GM23338 (cell line): Measurements from ENCODE around the gene F13B. TPM values are rescaled to one million over a fixed set of nuclear protein-coding genes. Genes with fewer than 3 reads are reported as not detected.
"Not testable (repeated sequence)": the region's sequence is repeated elsewhere in the genome, so short reads cannot be mapped to it uniquely, and the experiment has no call there.

Experiments
- ATAC-seq: fragments of 200-7000 bp; cut with Tn5 transposase; 3 replicates; pipeline ENCODE4 v1.9.1; 2020
- DNase-seq: peaks from one replicate; pipeline ENCODE4 v3.0.0-alpha.2; 2015; ENCODE audit warnings: low spot score
- H2AFZ ChIP-seq: fragments of 200-600 bp; sonication (generic); 2 replicates; pipeline ENCODE4 v1.8.0; 2016; ENCODE audit warnings: antibody characterized with exemption, mild to moderate bottlenecking, moderate library complexity
- H3F3A ChIP-seq: fragments of 200-600 bp; sonication (generic); replicated peaks from 2 replicates; pipeline ENCODE4 v1.8.0; 2017; ENCODE audit warnings: antibody characterized with exemption, mixed run types, low read depth
- H3K27ac ChIP-seq: fragments of 200-600 bp; sonication (generic); 2 replicates; pipeline ENCODE4 v1.6.1; 2016; ENCODE audit warnings: low read depth
- H3K27me3 ChIP-seq: fragments of 200-600 bp; sonication (generic); 2 replicates; pipeline ENCODE4 v1.8.0; 2016; ENCODE audit warnings: mild to moderate bottlenecking, mixed run types, moderate library complexity; ENCODE audit not compliant: insufficient read depth
- H3K36me3 ChIP-seq: fragments of 200-600 bp; sonication (generic); 2 replicates; pipeline ENCODE4 v1.8.0; 2016; ENCODE audit warnings: mild to moderate bottlenecking; ENCODE audit not compliant: insufficient read depth
- H3K4me1 ChIP-seq: fragments of 200-600 bp; sonication (generic); 2 replicates; pipeline ENCODE4 v1.8.0; 2016; ENCODE audit warnings: mild to moderate bottlenecking, moderate library complexity; ENCODE audit not compliant: insufficient read depth
- H3K4me2 ChIP-seq: fragments of 200-600 bp; sonication (generic); 2 replicates; pipeline ENCODE4 v1.7.1; 2017; ENCODE audit warnings: mixed run types
- H3K4me3 ChIP-seq: fragments of 200-600 bp; sonication (generic); 2 replicates; pipeline ENCODE4 v1.6.1; 2016; ENCODE audit warnings: mixed run types
- H3K79me2 ChIP-seq: fragments of 200-600 bp; sonication (generic); replicated peaks from 2 replicates; pipeline ENCODE4 v1.8.0; 2017; ENCODE audit warnings: mild to moderate bottlenecking; ENCODE audit not compliant: insufficient read depth
- H3K9me2 ChIP-seq: fragments of 200-600 bp; sonication (generic); 2 replicates; pipeline ENCODE4 v1.8.0; 2017; ENCODE audit not compliant: insufficient read depth
- H4K20me1 ChIP-seq: fragments of 200-600 bp; sonication (generic); replicated peaks from 2 replicates; pipeline ENCODE4 v1.8.0; 2017; ENCODE audit warnings: mild to moderate bottlenecking; ENCODE audit not compliant: insufficient read depth
- H3K27ac Mint-ChIP-seq: 2 replicates; pipeline ENCODE4 v1.8.0; 2020; ENCODE audit warnings: inconsistent platforms, mild to moderate bottlenecking, moderate library complexity, mixed read lengths
- H3K27me3 Mint-ChIP-seq: 3 replicates; pipeline ENCODE4 v1.8.0; 2022; ENCODE audit warnings: low read depth, mild to moderate bottlenecking, moderate library complexity, mixed read lengths, inconsistent platforms; ENCODE audit not compliant: insufficient read depth, poor library complexity
- H3K36me3 Mint-ChIP-seq: 3 replicates; pipeline ENCODE4 v1.8.0; 2021; ENCODE audit warnings: low read depth, mild to moderate bottlenecking, inconsistent platforms, moderate library complexity, mixed read lengths
- H3K4me1 Mint-ChIP-seq: 3 replicates; pipeline ENCODE4 v1.8.0; 2020; ENCODE audit warnings: mild to moderate bottlenecking, inconsistent platforms, mixed read lengths
- H3K4me3 Mint-ChIP-seq: 3 replicates; pipeline ENCODE4 v1.8.0; 2021; ENCODE audit warnings: moderate library complexity, mild to moderate bottlenecking, inconsistent platforms, mixed read lengths
- H3K9me3 Mint-ChIP-seq: 3 replicates; pipeline ENCODE4 v1.8.0; 2020; ENCODE audit warnings: moderate library complexity, mild to moderate bottlenecking, inconsistent platforms, mixed read lengths
- CREB1 ChIP-seq: fragments of 250-450 bp; sonication (Bioruptor Pico); IDR thresholded peaks from 2 replicates; pipeline ENCODE4 v1.5.0; 2020; ENCODE audit warnings: low read depth, mild to moderate bottlenecking, moderate library complexity
- polyA plus RNA-seq: library from polyadenylated mRNA; unstranded; fragments of >200 nt; fragmentation: Nextera tagmentation; extraction: Ambion mirVana; gene quantifications from 2 replicates; pipeline ENCODE4 v1.2.1, GENCODE V29; 2016
- total RNA-seq: library from RNA; depleted of rRNA; stranded (reverse); fragments of >200 nt; shearing (Covaris generic); gene quantifications from 2 replicates; pipeline ENCODE4 v1.2.3, GENCODE V29; 2014; rRNA removed

Gene F13B
- total and polyA plus RNA-seq, 2 experiments from 2014 or later: not detected

- H3F3A ChIP-seq, H3K9me2 ChIP-seq, H4K20me1 ChIP-seq, H3K79me2 ChIP-seq, H3K27me3 ChIP-seq, H3K4me1 ChIP-seq, H3K27me3 Mint-ChIP-seq, H3K36me3 ChIP-seq, H3K36me3 Mint-ChIP-seq, H3K9me3 Mint-ChIP-seq: not testable (repeated sequence)
- H3K4me2 ChIP-seq: peak overlapping the region; percentile 57; the same call in 1 of the 2 replicates
- 0 out of 2 replicates have a peak, but pooled peaks have one; percentile 17 for TF ChIP-seq CREB1 (CRISPR knock-in tag)
- Mint-ChIP-seq H3K4me3 (0 out of 3 replicates have a peak overlapping the region, but pooled peaks have one; percentile 29), H3K27ac (peak overlapping the region; percentile 73; the same call in 1 of the 2 replicates), H3K4me1 (peaks cover 13% of the 10 kb centered on the region)
- 0 out of 2 replicates have a peak overlapping the region, but pooled peaks have one; percentile 28 for H3K27ac ChIP-seq
- ATAC-seq: peak; percentile 95
- peak overlapping the region; percentile 64 for H2AFZ ChIP-seq
- peak overlapping the region; percentile 16; the same call in 1 of the 2 replicates for H3K4me3 ChIP-seq
- peak; percentile 78 for DNase-seq
Measured at GRCh38 chr1:196991919-196992651, 75.0 kb downstream of the F13B start.

Other genes starting within 250 kb of the F13B start
- gene CFHR1, start 247.5 kb downstream of the F13B start, total RNA-seq: not detected in 2 replicates
- not detected in 2 replicates for gene CFHR1, start 247.5 kb downstream of the F13B start, polyA plus RNA-seq
- not detected in 2 replicates for gene CFHR4, start 179.2 kb downstream of the F13B start, total RNA-seq
- not detected in 2 replicates for gene CFHR4, start 179.2 kb downstream of the F13B start, polyA plus RNA-seq
- not detected in 2 replicates for gene CFHR2, start 123.5 kb downstream of the F13B start, total RNA-seq
- not detected in 2 replicates for gene CFHR2, start 123.5 kb downstream of the F13B start, polyA plus RNA-seq
- not detected in 2 replicates for gene CFHR5, start 89.7 kb downstream of the F13B start, total RNA-seq
- gene CFHR5, start 89.7 kb downstream of the F13B start, polyA plus RNA-seq: not detected in 2 replicates
- 64.9 and 65.4 TPM in 2 replicates for gene ASPM, start 79.4 kb upstream of the F13B start, total RNA-seq
- gene ASPM, start 79.4 kb upstream of the F13B start, polyA plus RNA-seq: 35.6 and 36.8 TPM in 2 replicates
- 6.9 and 8.2 TPM in 2 replicates for gene ZBTB41, start 134.0 kb upstream of the F13B start, total RNA-seq
- gene ZBTB41, start 134.0 kb upstream of the F13B start, polyA plus RNA-seq: 1.9 and 2.2 TPM in 2 replicates
- gene CRB1, start 201.0 kb upstream of the F13B start, total RNA-seq: 0.56 TPM in 1 of 2 replicates, not detected in the other
- 0.16 and 0.27 TPM in 2 replicates for gene CRB1, start 201.0 kb upstream of the F13B start, polyA plus RNA-seq